Mesenchymal stem cell (in vitro differentiated cells and primary cell): ENCODE results near the gene SLC1A7.

ENCODE experiments used
- DNase-seq: peaks from one replicate; pipeline ENCODE4 v3.0.0-alpha.2; 2013
- H2AFZ ChIP-seq: one replicate; pipeline ENCODE4 v1.6.1; 2013; ENCODE audit warnings: low read depth, mild to moderate bottlenecking, control low read depth, inconsistent platforms, low read length, moderate library complexity
- H2AK5ac ChIP-seq: 2 replicates; pipeline ENCODE4 v1.6.1; 2013; ENCODE audit warnings: low read length, moderate library complexity, mild to moderate bottlenecking, inconsistent platforms; ENCODE audit not compliant: severe bottlenecking
- H2BK120ac ChIP-seq: one replicate; pipeline ENCODE4 v1.6.1; 2013; ENCODE audit warnings: low read depth, mild to moderate bottlenecking, inconsistent platforms, low read length, moderate library complexity
- H2BK12ac ChIP-seq, 2 experiments: one replicate each; pipeline ENCODE4 v1.6.1; 2013; ENCODE audit warnings: inconsistent platforms in 2 of 2, low read length in 2 of 2, mild to moderate bottlenecking in 2 of 2, moderate library complexity in 2 of 2, control low read depth in 1 of 2
- H2BK15ac ChIP-seq: one replicate; pipeline ENCODE4 v1.6.1; 2013; ENCODE audit warnings: mild to moderate bottlenecking, low read depth, inconsistent platforms; ENCODE audit not compliant: poor library complexity, severe bottlenecking
- H2BK5ac ChIP-seq: 2 replicates; pipeline ENCODE4 v1.6.1; 2013; ENCODE audit warnings: low read depth, mild to moderate bottlenecking, low read length, control low read depth, inconsistent platforms; ENCODE audit not compliant: poor library complexity, severe bottlenecking
- H3K14ac ChIP-seq, 2 experiments: one replicate each; pipeline ENCODE4 v1.6.1; 2013; ENCODE audit warnings: inconsistent platforms in 2 of 2, low read length in 2 of 2, control low read depth in 1 of 2, mild to moderate bottlenecking in 1 of 2, moderate library complexity in 1 of 2
- H3K18ac ChIP-seq, 2 experiments: one replicate each; pipeline ENCODE4 v1.6.1; 2013; ENCODE audit warnings: inconsistent platforms in 2 of 2, low read length in 2 of 2, control low read depth in 1 of 2, low read depth in 1 of 2, mild to moderate bottlenecking in 1 of 2
- H3K23ac ChIP-seq, 2 experiments: one replicate each; pipeline ENCODE4 v1.6.1; 2013; ENCODE audit warnings: inconsistent platforms in 2 of 2, low read length in 2 of 2, mild to moderate bottlenecking in 2 of 2, moderate library complexity in 2 of 2, control low read depth in 1 of 2
- H3K27ac ChIP-seq: 2 replicates; pipeline ENCODE4 v1.5.1; 2013; ENCODE audit warnings: mild to moderate bottlenecking, moderate library complexity, low read length, control low read depth, inconsistent platforms; ENCODE audit not compliant: poor library complexity, severe bottlenecking
- H3K27me3 ChIP-seq, 2 experiments: 2 replicates each; pipeline versions ENCODE4 v1.6.1 to v1.7.0; 2013; ENCODE audit warnings: low read length in 2 of 2, mild to moderate bottlenecking in 2 of 2, moderate library complexity in 2 of 2, control low read depth in 1 of 2, inconsistent platforms in 1 of 2; ENCODE audit not compliant: control insufficient read depth in 1 of 2, insufficient read depth in 1 of 2
- H3K36me3 ChIP-seq, 2 experiments: 2 replicates each; pipeline versions ENCODE4 v1.6.1 to v1.7.0; 2013; ENCODE audit warnings: low read length in 2 of 2, control low read depth in 1 of 2, inconsistent platforms in 1 of 2, low read depth in 1 of 2, mild to moderate bottlenecking in 1 of 2; ENCODE audit not compliant: insufficient read depth in 2 of 2, control insufficient read depth in 1 of 2
- H3K4ac ChIP-seq, 2 experiments: one replicate each; pipeline ENCODE4 v1.6.1; 2013; ENCODE audit warnings: inconsistent platforms in 2 of 2, low read length in 2 of 2, mild to moderate bottlenecking in 2 of 2, moderate library complexity in 2 of 2, control low read depth in 1 of 2, low read depth in 1 of 2
- H3K4me1 ChIP-seq: 2 replicates; pipeline ENCODE4 v1.6.1; 2013; ENCODE audit warnings: low read depth, low read length, control low read depth; ENCODE audit not compliant: control insufficient read depth, insufficient read depth
- H3K4me2 ChIP-seq: 2 replicates; pipeline ENCODE4 v1.6.1; 2013; ENCODE audit warnings: low read length, mild to moderate bottlenecking, inconsistent platforms; ENCODE audit not compliant: poor library complexity, severe bottlenecking
- H3K4me3 ChIP-seq, 2 experiments: 2 replicates each; pipeline versions ENCODE4 v1.5.1 to v1.7.0; 2013; ENCODE audit warnings: low read length in 2 of 2, mild to moderate bottlenecking in 2 of 2, control low read depth in 1 of 2, low read depth in 1 of 2; ENCODE audit not compliant: insufficient read depth in 1 of 2
- H3K79me1 ChIP-seq: replicated peaks from 2 replicates; pipeline ENCODE4 v1.6.1; 2013; ENCODE audit warnings: mild to moderate bottlenecking, control low read depth, low read length, inconsistent platforms; ENCODE audit not compliant: poor library complexity, severe bottlenecking
- H3K9ac ChIP-seq: 2 replicates; pipeline ENCODE4 v1.7.0; 2013; ENCODE audit warnings: mild to moderate bottlenecking, low read length, moderate library complexity
- H3K9me3 ChIP-seq: 2 replicates; pipeline ENCODE4 v1.7.0; 2013; ENCODE audit warnings: mild to moderate bottlenecking, low read length; ENCODE audit not compliant: control insufficient read depth
- H4K8ac ChIP-seq: one replicate; pipeline ENCODE4 v1.6.1; 2013; ENCODE audit warnings: inconsistent platforms, mild to moderate bottlenecking, low read length, moderate library complexity
- H4K91ac ChIP-seq: one replicate; pipeline ENCODE4 v1.6.1; 2013; ENCODE audit warnings: mild to moderate bottlenecking, low read length, inconsistent platforms
- WGBS: methylation state at CpG from one replicate; pipeline ENCODE4 v1.1.7; 2013; ENCODE audit warnings: mixed read lengths; 5-methylcytosine and 5-hydroxymethylcytosine counted together

Gene SLC1A7

GRCh38 chr1:53129891-53130597, 12.4 kb downstream of the SLC1A7 start:
- H3K27me3 ChIP-seq = no peaks in the 10 kb centered on the region
- no peak overlapping the region for H3K14ac ChIP-seq
- no peak overlapping the region for H3K9ac ChIP-seq
- no peak overlapping the region for H3K27ac ChIP-seq
- peak overlapping the region in 1 of 2 experiments; percentile 95 for H2BK12ac ChIP-seq
- peak overlapping the region in 1 of 2 experiments; percentile 58 for H3K18ac ChIP-seq
- no peak overlapping the region for H3K4me2 ChIP-seq
- no peak overlapping the region for H2AFZ ChIP-seq
- peak overlapping the region; percentile 21 for H2BK120ac ChIP-seq
- DNase-seq = no peak
- H2AK5ac ChIP-seq = no peak overlapping the region
- no peaks in the 10 kb centered on the region for H3K79me1 ChIP-seq
- no peak overlapping the region for H4K91ac ChIP-seq
- no peaks in the 10 kb centered on the region for H3K9me3 ChIP-seq
- no peak overlapping the region for H3K4me3 ChIP-seq
- no peak overlapping the region for H4K8ac ChIP-seq
- H3K23ac ChIP-seq = peak overlapping the region in 1 of 2 experiments; percentile 60
- WGBS = 84% methylated on average over 11 of the region's 12 CpGs
- H3K4me1 ChIP-seq = peaks cover 4% of the 10 kb centered on the region
- H2BK15ac ChIP-seq = no peak overlapping the region
- H3K4ac ChIP-seq = peak overlapping the region in 1 of 2 experiments; percentile 60
- H3K36me3 ChIP-seq = no peaks in the 10 kb centered on the region
- H2BK5ac ChIP-seq = no peak overlapping the region

GRCh38 chr1:53128401-53128800, 14.0 kb downstream of the SLC1A7 start:
- no peak for DNase-seq
- 97% methylated on average over 4 of the region's 4 CpGs for WGBS

GRCh38 chr1:53127546-53127945, 14.9 kb downstream of the SLC1A7 start:
- Histone ChIP-seq H3K36me3 (no peaks in the 10 kb centered on the region), H2BK5ac (no peak overlapping the region), H2BK120ac (no peak overlapping the region), H2AFZ (no peak overlapping the region), H3K27me3 (no peaks in the 10 kb centered on the region), H2AK5ac (no peak overlapping the region), H3K4ac (peak overlapping the region; percentile 19 to 80), H2BK15ac (no peak overlapping the region), H3K18ac (peak overlapping the region; percentile 9 to 42), H3K4me1 (peaks cover 3% of the 10 kb centered on the region), H3K9ac (no peak overlapping the region), H4K91ac (peak overlapping the region; percentile 80), H3K4me3 (no peak overlapping the region), H3K23ac (no peak overlapping the region), H3K14ac (no peak overlapping the region), H3K4me2 (no peak overlapping the region), H3K27ac (no peak overlapping the region), H2BK12ac (peak overlapping the region; percentile 7 to 22), H4K8ac (no peak overlapping the region), H3K9me3 (no peaks in the 10 kb centered on the region), H3K79me1 (no peaks in the 10 kb centered on the region)
- WGBS = 93% methylated on average over 5 of the region's 5 CpGs
- DNase-seq = no peak

More at GRCh38 chr1:53128401-53128800, 14.0 kb downstream of the SLC1A7 start:
- Histone ChIP-seq H3K18ac (peak overlapping the region in 1 of 2 experiments; percentile 38), H2AFZ (no peak overlapping the region), H3K4me1 (peaks cover 1% of the 10 kb centered on the region), H3K4me3 (no peak overlapping the region), H2BK5ac (no peak overlapping the region), H2BK120ac (no peak overlapping the region), H4K8ac (no peak overlapping the region), H3K79me1 (no peaks in the 10 kb centered on the region), H3K4ac (no peak overlapping the region), H3K9me3 (no peaks in the 10 kb centered on the region), H3K36me3 (no peaks in the 10 kb centered on the region), H3K27me3 (no peaks in the 10 kb centered on the region), H2AK5ac (no peak overlapping the region), H3K4me2 (no peak overlapping the region), H2BK12ac (peak overlapping the region in 1 of 2 experiments; percentile 10), H3K14ac (peak overlapping the region in 1 of 2 experiments; percentile 11), H2BK15ac (no peak overlapping the region), H3K9ac (no peak overlapping the region), H3K23ac (no peak overlapping the region), H4K91ac (peak overlapping the region; percentile 71), H3K27ac (no peak overlapping the region)

GRCh38 chr1:53126495-53126894, 15.9 kb downstream of the SLC1A7 start:
- Histone ChIP-seq H2BK120ac (no peak overlapping the region), H2AFZ (no peak overlapping the region), H3K23ac (no peak overlapping the region), H4K8ac (peak overlapping the region; percentile 61), H2BK12ac (peak overlapping the region in 1 of 2 experiments; percentile 69), H3K9me3 (no peaks in the 10 kb centered on the region), H4K91ac (no peak overlapping the region), H3K4me1 (peaks cover 13% of the 10 kb centered on the region), H2BK15ac (no peak overlapping the region), H3K36me3 (no peaks in the 10 kb centered on the region), H3K4me3 (no peak overlapping the region), H3K18ac (no peak overlapping the region), H3K4me2 (no peak overlapping the region), H3K9ac (peak overlapping the region; percentile 86), H3K27me3 (no peaks in the 10 kb centered on the region), H2BK5ac (no peak overlapping the region), H3K79me1 (no peaks in the 10 kb centered on the region), H3K27ac (no peak overlapping the region), H3K4ac (peak overlapping the region in 1 of 2 experiments; percentile 37), H3K14ac (no peak overlapping the region), H2AK5ac (no peak overlapping the region)
- DNase-seq = no peak
- WGBS = 83% methylated on average over 1 of the region's 1 CpG
